CD4-positive, alpha-beta memory T cell (primary cell): ENCODE results near the gene LRP1. TPM values are rescaled to one million over a fixed set of nuclear protein-coding genes. Genes with fewer than 3 reads are reported as not detected.

ENCODE experiments used
- CTCF ChIA-PET: fragments of 350-600 bp; sonication (Branson Sonifier 250); formaldehyde crosslinking; loops from one replicate; lab custom pipeline; 2021; ENCODE audit warnings: inconsistent platforms; ENCODE audit not compliant: partially characterized antibody; lab: Charles Lee
- POLR2A ChIA-PET: fragments of 350-600 bp; sonication (Branson Sonifier 250); formaldehyde crosslinking; loops from one replicate; lab custom pipeline; 2021; ENCODE audit not compliant: partially characterized antibody; lab: Charles Lee
- DNase-seq, 5 donors: peaks; one replicate each; pipeline versions ENCODE4 v3.0.0 to v3.0.0-alpha.2; 2020 to 2022; ENCODE audit warnings: mixed read lengths in 1 of 5
- H3K27ac ChIP-seq: one replicate; pipeline ENCODE4 v1.7.0; 2013; ENCODE audit warnings: low read depth, low read length
- H3K27me3 ChIP-seq: 2 replicates; pipeline ENCODE4 v1.7.0; 2013; ENCODE audit warnings: mild to moderate bottlenecking, low read length, moderate library complexity; ENCODE audit not compliant: insufficient read depth
- H3K36me3 ChIP-seq: 2 replicates; pipeline ENCODE4 v1.7.0; 2013; ENCODE audit warnings: mild to moderate bottlenecking, low read length, moderate library complexity; ENCODE audit not compliant: insufficient read depth
- H3K4me1 ChIP-seq: 2 replicates; pipeline ENCODE4 v1.7.0; 2013; ENCODE audit warnings: mild to moderate bottlenecking, low read length, moderate library complexity; ENCODE audit not compliant: insufficient read depth
- H3K4me3 ChIP-seq, 2 donors: one replicate each; pipeline ENCODE4 v1.7.0; 2013; ENCODE audit warnings: low read length in 2 of 2, mild to moderate bottlenecking in 1 of 2
- H3K9me3 ChIP-seq, 2 donors: one replicate each; pipeline ENCODE4 v1.7.0; 2013; ENCODE audit warnings: low read length in 2 of 2, control low read depth in 1 of 2; ENCODE audit not compliant: control insufficient read depth in 1 of 2
- H3K27ac Mint-ChIP-seq, 7 donors: one replicate each; pipeline ENCODE4 v1.8.0; 2020 to 2021; ENCODE audit warnings: mixed read lengths in 7 of 7, mild to moderate bottlenecking in 6 of 7, inconsistent platforms in 3 of 7, moderate library complexity in 3 of 7
- H3K27me3 Mint-ChIP-seq, 2 donors: one replicate each; pipeline ENCODE4 v1.8.0; 2020 to 2021; ENCODE audit warnings: mixed read lengths in 2 of 2
- H3K36me3 Mint-ChIP-seq, 2 donors: one replicate each; pipeline ENCODE4 v1.8.0; 2020 to 2021; ENCODE audit warnings: mixed read lengths in 2 of 2, inconsistent platforms in 1 of 2, mild to moderate bottlenecking in 1 of 2
- H3K4me1 Mint-ChIP-seq, 4 donors: one replicate each; pipeline ENCODE4 v1.8.0; 2020 to 2021; ENCODE audit warnings: mixed read lengths in 4 of 4, mild to moderate bottlenecking in 1 of 4
- H3K4me3 Mint-ChIP-seq, 8 donors: one replicate each; pipeline ENCODE4 v1.8.0; 2020 to 2021; ENCODE audit warnings: mixed read lengths in 8 of 8, mild to moderate bottlenecking in 7 of 8, moderate library complexity in 6 of 8, inconsistent platforms in 3 of 8
- H3K9me3 Mint-ChIP-seq, 8 donors: one replicate each; pipeline ENCODE4 v1.8.0; 2020 to 2021; ENCODE audit warnings: mixed read lengths in 8 of 8, mild to moderate bottlenecking in 5 of 8, inconsistent platforms in 3 of 8, moderate library complexity in 1 of 8
- intact Hi-C: fragments of 100-400 bp; cut with micrococcal nuclease; formaldehyde crosslinking; loops from one replicate; pipeline ENCODE4 v1.15.1; 2023
- polyA plus RNA-seq, 2 donors: library from polyadenylated mRNA; unstranded; fragments of 300-500 nt; fragmentation: Illumina TruSeq; gene quantifications; one replicate each; pipeline ENCODE4 v1.2.3, GENCODE V29; 2021
- total RNA-seq, 2 experiments: library from RNA; stranded (reverse); gene quantifications; one replicate each; pipeline ENCODE4 v1.2.3, GENCODE V29; 2021

LRP1 gene
- total and polyA plus RNA-seq, 4 experiments from 2014 or later = 0.38 to 11.6 (median 9.7) TPM; not detected in 1

- Mint-ChIP-seq H3K27ac (peak overlapping the region in 2 of 7 donors; percentile 15 to 62), H3K27me3 (no peaks in the 10 kb centered on the region), H3K4me3 (no peak overlapping the region), H3K36me3 (peaks cover 37 to 78% of the 10 kb centered on the region in 2 donors), H3K4me1 (peaks cover 13 to 32% (median 21%) of the 10 kb centered on the region in 4 donors), H3K9me3 (peaks cover 0 to 3% (median 0%) of the 10 kb centered on the region in 8 donors)
- DNase-seq = no peak
- H3K9me3 ChIP-seq = no peaks in the 10 kb centered on the region
- peaks cover 55% of the 10 kb centered on the region for H3K36me3 ChIP-seq
- H3K4me3 ChIP-seq = no peak overlapping the region
- ChIA-PET POLR2A (interaction anchor here (1.3 to 17.6 kb wide), 3 partner anchors 9 to 19 kb away, joined by 3 to 622 read pairs (median 33); partner anchors contain the start of genes NAB2, NEMP1 and STAT6), CTCF (interaction anchor here (1.1 to 4.4 kb wide), 4 partner anchors 10 to 29 kb away, joined by 4 to 29 read pairs (median 9); partner anchors contain the start of gene STAT6)
- no peaks in the 10 kb centered on the region for H3K27me3 ChIP-seq
- intact Hi-C loops = no loop called here
- no peak overlapping the region for H3K27ac ChIP-seq
- H3K4me1 ChIP-seq = peaks cover 34% of the 10 kb centered on the region
Measured at GRCh38 chr12:57097554-57097835, 30.8 kb upstream of the LRP1 start.

GRCh38 chr12:57098546-57098945, 29.7 kb upstream of the LRP1 start:
- Mint-ChIP-seq H3K36me3 (peaks cover 37 to 72% of the 10 kb centered on the region in 2 donors), H3K4me1 (peaks cover 5 to 21% (median 12%) of the 10 kb centered on the region in 4 donors), H3K27ac (peak overlapping the region in 4 of 7 donors; percentile 36 to 72 (median 51)), H3K4me3 (no peak overlapping the region), H3K9me3 (peaks cover 0 to 3% (median 0%) of the 10 kb centered on the region in 8 donors), H3K27me3 (no peaks in the 10 kb centered on the region)
- Histone ChIP-seq H3K27me3 (no peaks in the 10 kb centered on the region), H3K9me3 (no peaks in the 10 kb centered on the region), H3K36me3 (peaks cover 51% of the 10 kb centered on the region), H3K4me3 (no peak overlapping the region), H3K27ac (no peak overlapping the region), H3K4me1 (peaks cover 24% of the 10 kb centered on the region)
- POLR2A ChIA-PET = interaction anchor here (3.6 to 17.6 kb wide), 3 partner anchors 9 to 20 kb away, joined by 22 to 622 read pairs (median 33); partner anchors contain the start of genes NAB2, NEMP1 and STAT6
- intact Hi-C loops = no loop called here
- no peak for DNase-seq
- CTCF ChIA-PET = interaction anchor here (1.0 to 4.4 kb wide), 7 partner anchors 8 to 36 kb away, joined by 3 to 29 read pairs (median 6); partner anchors contain the start of gene STAT6

DNA sequence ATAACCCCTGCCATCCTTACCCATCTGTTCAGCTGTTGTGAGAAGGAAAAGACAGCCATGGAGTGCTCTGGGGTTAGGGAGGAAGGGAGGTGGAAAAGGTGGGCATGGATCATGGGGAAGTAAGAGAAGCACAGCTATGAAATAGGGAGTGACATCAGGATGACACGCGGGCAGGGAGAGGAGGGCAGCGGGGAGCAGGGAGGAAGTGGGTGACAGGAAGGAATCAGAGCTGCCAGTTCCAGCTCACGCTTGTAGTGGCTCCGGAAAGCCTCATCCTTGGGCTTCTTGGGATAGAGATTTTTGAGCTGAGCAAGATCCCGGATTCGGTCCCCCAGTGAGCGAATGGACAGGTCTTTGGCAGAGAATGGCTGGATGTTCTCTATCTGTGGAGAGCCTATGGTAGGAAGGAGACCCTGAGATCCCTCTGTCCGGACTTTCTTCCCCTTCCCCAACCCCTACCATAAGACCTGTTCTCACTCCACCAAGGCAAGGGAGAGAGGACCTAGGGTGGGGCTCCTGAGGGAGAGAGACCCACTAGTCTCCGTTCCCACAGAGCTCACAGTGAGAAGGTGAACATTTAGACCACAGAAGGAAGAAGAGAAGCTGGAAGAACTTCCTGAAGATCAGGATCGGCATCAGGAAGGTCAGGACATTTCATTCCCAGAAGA, 29.1 kb upstream of the LRP1 start:
- POLR2A ChIA-PET = interaction anchor here (1.1 to 17.6 kb wide), 4 partner anchors 9 to 30 kb away, joined by 3 to 622 read pairs (median 28); partner anchors contain the start of genes NAB2, NEMP1 and STAT6
- CTCF ChIA-PET = interaction anchor here (1.1 to 4.4 kb wide), 6 partner anchors 9 to 37 kb away, joined by 5 to 29 read pairs (median 7); partner anchors contain the start of gene STAT6
- intact Hi-C loops = no loop called here
- peak overlapping the region in 6 of 7 donors; percentile 17 to 88 (median 64) for H3K27ac Mint-ChIP-seq
- H3K4me3 Mint-ChIP-seq = no peak overlapping the region
- Histone ChIP-seq H3K36me3 (peaks cover 56% of the 10 kb centered on the region), H3K27me3 (no peaks in the 10 kb centered on the region), H3K27ac (no peak overlapping the region), H3K9me3 (no peaks in the 10 kb centered on the region), H3K4me1 (peaks cover 17% of the 10 kb centered on the region), H3K4me3 (no peak overlapping the region)
- H3K4me1 Mint-ChIP-seq = peaks cover 4 to 17% (median 8%) of the 10 kb centered on the region in 4 donors
- peaks cover 37 to 75% of the 10 kb centered on the region in 2 donors for H3K36me3 Mint-ChIP-seq
- peaks cover 0 to 3% (median 0%) of the 10 kb centered on the region in 8 donors for H3K9me3 Mint-ChIP-seq
- H3K27me3 Mint-ChIP-seq = no peaks in the 10 kb centered on the region
- DNase-seq = no peak

DNA sequence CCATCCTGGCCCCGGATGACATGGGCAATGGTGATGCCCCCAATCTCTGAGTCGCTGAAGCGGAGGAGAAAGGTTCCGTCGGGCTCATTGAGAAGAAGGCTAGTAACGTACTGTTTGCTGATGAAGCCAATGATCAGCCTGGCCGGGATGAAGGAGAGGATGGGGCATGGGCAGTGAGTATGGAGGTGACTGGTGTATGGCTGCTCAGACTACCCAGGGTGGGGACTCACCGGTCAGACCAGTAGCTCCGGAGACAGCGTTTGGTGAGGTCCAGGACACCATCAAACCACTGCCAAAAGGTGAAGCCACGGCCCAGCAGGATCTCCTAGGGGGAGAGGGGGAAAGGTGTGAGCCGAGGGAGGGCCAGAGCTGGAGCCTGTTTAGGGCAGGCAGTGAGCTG, 28.5 kb upstream of the LRP1 start:
- CTCF ChIA-PET = interaction anchor here (1.0 to 4.4 kb wide), 4 partner anchors 12 to 30 kb away, joined by 4 to 29 read pairs (median 6); partner anchors contain the start of gene STAT6
- Histone ChIP-seq H3K4me3 (no peak overlapping the region), H3K9me3 (no peaks in the 10 kb centered on the region), H3K36me3 (peaks cover 58% of the 10 kb centered on the region), H3K27ac (no peak overlapping the region), H3K27me3 (no peaks in the 10 kb centered on the region), H3K4me1 (peaks cover 11% of the 10 kb centered on the region)
- peaks cover 0 to 3% (median 0%) of the 10 kb centered on the region in 8 donors for H3K9me3 Mint-ChIP-seq
- DNase-seq = no peak
- H3K4me3 Mint-ChIP-seq = no peak overlapping the region
- peak overlapping the region; percentile 17 to 88 (median 77) for H3K27ac Mint-ChIP-seq
- peaks cover 1 to 11% (median 6%) of the 10 kb centered on the region in 4 donors for H3K4me1 Mint-ChIP-seq
- H3K36me3 Mint-ChIP-seq = peaks cover 40 to 80% of the 10 kb centered on the region in 2 donors
- intact Hi-C loops = no loop called here
- H3K27me3 Mint-ChIP-seq = no peaks in the 10 kb centered on the region
- POLR2A ChIA-PET = interaction anchor here (1.1 to 17.6 kb wide), 5 partner anchors 8 to 30 kb away, joined by 3 to 622 read pairs (median 22); partner anchors contain the start of genes NAB2, NEMP1 and STAT6

GRCh38 chr12:57101892-57102695, 26.2 kb upstream of the LRP1 start:
- Mint-ChIP-seq H3K4me1 (peaks cover 5 to 10% (median 6%) of the 10 kb centered on the region in 4 donors), H3K27me3 (no peaks in the 10 kb centered on the region), H3K27ac (peak overlapping the region in 6 of 7 donors; percentile 43 to 66 (median 56)), H3K9me3 (peaks cover 0 to 3% (median 0%) of the 10 kb centered on the region in 8 donors), H3K36me3 (peaks cover 43 to 79% of the 10 kb centered on the region in 2 donors), H3K4me3 (no peak overlapping the region)
- POLR2A ChIA-PET = interaction anchor here (0.6 to 17.6 kb wide), 6 partner anchors 6 to 947 kb away, joined by 3 to 622 read pairs (median 16); partner anchors contain the start of genes NAB2, NEMP1 and STAT6
- H3K36me3 ChIP-seq = peaks cover 68% of the 10 kb centered on the region
- peak overlapping the region; percentile 8 for H3K27ac ChIP-seq
- CTCF ChIA-PET = interaction anchor here (0.8 kb wide), 1 partner anchor 33 kb away, joined by 3 read pairs; no protein-coding TSS in a partner anchor
- peaks cover 9% of the 10 kb centered on the region for H3K4me1 ChIP-seq
- H3K27me3 ChIP-seq = no peaks in the 10 kb centered on the region
- DNase-seq = no peak
- H3K9me3 ChIP-seq = no peaks in the 10 kb centered on the region
- intact Hi-C loops = no loop called here
- no peak overlapping the region for H3K4me3 ChIP-seq

DNA sequence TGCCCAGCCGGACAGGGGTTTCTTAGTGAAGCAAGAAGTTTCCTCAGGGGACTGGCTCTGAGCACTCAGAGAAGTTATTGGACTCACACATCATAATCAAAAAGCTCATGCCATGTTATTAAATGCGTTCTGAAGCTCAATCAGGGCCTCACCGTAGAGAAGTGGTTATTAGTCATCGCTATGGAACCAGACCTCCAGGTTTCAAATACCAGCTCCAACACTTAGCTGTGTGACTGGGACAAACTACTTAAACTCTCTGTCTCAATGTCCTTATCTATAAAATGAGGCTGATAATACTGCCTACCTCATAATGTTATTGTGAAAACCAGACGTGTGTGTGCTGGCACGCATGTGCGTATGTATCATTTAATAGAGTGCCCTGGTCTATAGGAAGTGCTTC, 24.4 kb upstream of the LRP1 start:
- no peaks in the 10 kb centered on the region for H3K27me3 ChIP-seq
- H3K36me3 ChIP-seq = peaks cover 66% of the 10 kb centered on the region
- intact Hi-C loops = no loop called here
- ChIA-PET POLR2A (interaction anchor here (12.1 kb wide), 1 partner anchor 9 kb away, joined by 622 read pairs; the partner anchor contains the start of gene NAB2), CTCF (interaction anchor here (0.6 kb wide), 1 partner anchor 20 kb away, joined by 3 read pairs; no protein-coding TSS in a partner anchor)
- Mint-ChIP-seq H3K27ac (peak overlapping the region in 4 of 7 donors; percentile 12 to 71 (median 70)), H3K27me3 (no peaks in the 10 kb centered on the region), H3K9me3 (peaks cover 0 to 1% (median 0%) of the 10 kb centered on the region in 8 donors), H3K4me3 (no peak overlapping the region), H3K4me1 (peaks cover 13 to 28% (median 20%) of the 10 kb centered on the region in 4 donors), H3K36me3 (peaks cover 43 to 77% of the 10 kb centered on the region in 2 donors)
- H3K9me3 ChIP-seq = no peaks in the 10 kb centered on the region
- no peak overlapping the region for H3K4me3 ChIP-seq
- H3K4me1 ChIP-seq = peaks cover 18% of the 10 kb centered on the region
- no peak for DNase-seq
- no peak overlapping the region for H3K27ac ChIP-seq
